Measurements from ENCODE around the gene C8G. TPM values are rescaled to one million over a fixed set of nuclear protein-coding genes. Genes with fewer than 3 reads are reported as not detected.

C8G gene
- total and polyA plus RNA-seq, 9 of the 15 experiments (the other 6 are each of a cell fraction or from before 2014, with no cell fraction given), result 0.35 to 5.9 (median 2.7) TPM; not detected in 2

GRCh38 chr9:136960938-136961275 lies 15.9 kb downstream of the C8G start:
- Histone ChIP-seq H3K4me1 (replicated peaks in 1 of 2; ENCODE audit: control insufficient read depth in 2 of 2, insufficient read depth in 2 of 2, low read length in 2 of 2) (peaks cover 22 to 74% of the 10 kb centered on the region in 2 experiments; a peak in 4 of 5 replicates), H3K4me2 (ENCODE audit: insufficient read depth, low read length) (no peak overlapping the region), H3K4me3 (no peak overlapping the region), H3K9me1 (ENCODE audit: control insufficient read depth, insufficient read depth, low read length) (no peaks in the 10 kb centered on the region), H3K9me3 (replicated peaks; ENCODE audit: control insufficient read depth, insufficient read depth, low read depth, low read length) (no peaks in the 10 kb centered on the region), H3K27me3 (ENCODE audit: control insufficient read depth in 2 of 2, insufficient read depth in 2 of 2, low read length in 2 of 2) (no peaks in the 10 kb centered on the region), H3K36me3 (ENCODE audit: control insufficient read depth, insufficient read depth, low read length) (no peaks in the 10 kb centered on the region), H4K20me1 (replicated peaks; ENCODE audit: control insufficient read depth, insufficient read depth, low read length) (no peaks in the 10 kb centered on the region), H2AFZ (ENCODE audit: low read depth, low read length) (no peak overlapping the region), H3K79me2 (ENCODE audit: control insufficient read depth, insufficient read depth, low read length) (no peaks in the 10 kb centered on the region), H3K9ac (ENCODE audit: insufficient read depth in 1 of 2, low read depth in 2 of 2, low read length in 2 of 2) (peak overlapping the region in 1 of 2 experiments; percentile 74; a peak in 1 of 4 replicates), H3K27ac (ENCODE audit: extremely low read depth, low read depth, low read length) (no peak overlapping the region)
- no TSS peak for BruUV-seq (replicated peaks)
- ATAC-seq (no peak), DNase-seq (ENCODE audit: extremely low read depth in 1 of 4, low spot score in 3 of 4) (no peak), FAIRE-seq (no peak)
- TF ChIP-seq EWSR1 (IDR thresholded peaks at IDR 0.05; ENCODE audit: borderline replicate concordance, low read depth, partially characterized antibody) (no peak), TAF9B (IDR thresholded peaks at IDR 0.05; ENCODE audit: partially characterized antibody) (no peak), ZNF431 (CRISPR knock-in tag; IDR thresholded peaks at IDR 0.05) (no peak), GATAD2B (IDR thresholded peaks at IDR 0.05; ENCODE audit: borderline replicate concordance) (no peak), ZNF766 (CRISPR knock-in tag; conservative IDR thresholded peaks at IDR 0.05) (no peak), CCAR2 (IDR thresholded peaks at IDR 0.05; ENCODE audit: low read depth, low read length) (no peak), MAFK (IDR thresholded peaks at IDR 0.05; ENCODE audit: low read length) (no peak), TAF7 (tag; IDR thresholded peaks at IDR 0.05) (no peak), ELF4 (CRISPR knock-in tag; IDR thresholded peaks at IDR 0.05) (no peak), MXI1 (IDR thresholded peaks at IDR 0.05; ENCODE audit: low read depth, low read length) (no peak), E2F8 (IDR thresholded peaks at IDR 0.05; ENCODE audit: low read depth, partially characterized antibody) (no peak), RB1 (IDR thresholded peaks at IDR 0.05; ENCODE audit: low read depth) (no peak), FOXK1 (CRISPR knock-in tag; IDR thresholded peaks at IDR 0.05; ENCODE audit: borderline replicate concordance) (no peak)
- TF ChIP-seq, protein P1, sequence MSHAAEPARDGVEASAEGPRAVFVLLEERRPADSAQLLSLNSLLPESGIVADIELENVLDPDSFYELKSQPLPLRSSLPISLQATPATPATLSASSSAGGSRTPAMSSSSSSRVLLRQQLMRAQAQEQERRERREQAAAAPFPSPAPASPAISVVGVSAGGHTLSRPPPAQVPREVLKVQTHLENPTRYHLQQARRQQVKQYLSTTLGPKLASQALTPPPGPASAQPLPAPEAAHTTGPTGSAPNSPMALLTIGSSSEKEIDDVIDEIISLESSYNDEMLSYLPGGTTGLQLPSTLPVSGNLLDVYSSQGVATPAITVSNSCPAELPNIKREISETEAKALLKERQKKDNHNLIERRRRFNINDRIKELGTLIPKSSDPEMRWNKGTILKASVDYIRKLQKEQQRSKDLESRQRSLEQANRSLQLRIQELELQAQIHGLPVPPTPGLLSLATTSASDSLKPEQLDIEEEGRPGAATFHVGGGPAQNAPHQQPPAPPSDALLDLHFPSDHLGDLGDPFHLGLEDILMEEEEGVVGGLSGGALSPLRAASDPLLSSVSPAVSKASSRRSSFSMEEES (CRISPR knock-in tag; IDR thresholded peaks at IDR 0.05), result no peak
- TF ChIP-seq, protein P2, sequence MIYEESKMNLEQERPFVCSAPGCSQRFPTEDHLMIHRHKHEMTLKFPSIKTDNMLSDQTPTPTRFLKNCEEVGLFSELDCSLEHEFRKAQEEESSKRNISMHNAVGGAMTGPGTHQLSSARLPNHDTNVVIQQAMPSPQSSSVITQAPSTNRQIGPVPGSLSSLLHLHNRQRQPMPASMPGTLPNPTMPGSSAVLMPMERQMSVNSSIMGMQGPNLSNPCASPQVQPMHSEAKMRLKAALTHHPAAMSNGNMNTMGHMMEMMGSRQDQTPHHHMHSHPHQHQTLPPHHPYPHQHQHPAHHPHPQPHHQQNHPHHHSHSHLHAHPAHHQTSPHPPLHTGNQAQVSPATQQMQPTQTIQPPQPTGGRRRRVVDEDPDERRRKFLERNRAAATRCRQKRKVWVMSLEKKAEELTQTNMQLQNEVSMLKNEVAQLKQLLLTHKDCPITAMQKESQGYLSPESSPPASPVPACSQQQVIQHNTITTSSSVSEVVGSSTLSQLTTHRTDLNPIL (CRISPR knock-in tag; IDR thresholded peaks at IDR 0.05), result no peak
- TF ChIP-seq, protein P3, sequence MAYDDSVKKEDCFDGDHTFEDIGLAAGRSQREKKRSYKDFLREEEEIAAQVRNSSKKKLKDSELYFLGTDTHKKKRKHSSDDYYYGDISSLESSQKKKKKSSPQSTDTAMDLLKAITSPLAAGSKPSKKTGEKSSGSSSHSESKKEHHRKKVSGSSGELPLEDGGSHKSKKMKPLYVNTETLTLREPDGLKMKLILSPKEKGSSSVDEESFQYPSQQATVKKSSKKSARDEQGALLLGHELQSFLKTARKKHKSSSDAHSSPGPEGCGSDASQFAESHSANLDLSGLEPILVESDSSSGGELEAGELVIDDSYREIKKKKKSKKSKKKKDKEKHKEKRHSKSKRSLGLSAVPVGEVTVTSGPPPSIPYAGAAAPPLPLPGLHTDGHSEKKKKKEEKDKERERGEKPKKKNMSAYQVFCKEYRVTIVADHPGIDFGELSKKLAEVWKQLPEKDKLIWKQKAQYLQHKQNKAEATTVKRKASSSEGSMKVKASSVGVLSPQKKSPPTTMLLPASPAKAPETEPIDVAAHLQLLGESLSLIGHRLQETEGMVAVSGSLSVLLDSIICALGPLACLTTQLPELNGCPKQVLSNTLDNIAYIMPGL (CRISPR knock-in tag; IDR thresholded peaks at IDR 0.05), result no peak
- ChIA-PET POLR2A (interaction anchor here (1.1 kb wide), 1 partner anchor 9 kb away, joined by 3 read pairs; no protein-coding TSS in a partner anchor), CTCF (ENCODE audit: low intra/inter-chr PET ratio) (interaction anchor here (0.6 kb wide), 1 partner anchor 85 kb away, joined by 3 read pairs; the partner anchor contains the start of gene NPDC1)
- intact Hi-C loops (cut with micrococcal nuclease) (no loop called here), in situ Hi-C loops (cut with MboI) (no loop called here)
- 66% methylated on average over 14 of the region's 15 CpGs for WGBS (ENCODE audit: insufficient coverage, low coverage, missing lambda C conversion rate)
